ENCODE results near the gene FOSL2. TPM values are rescaled to one million over a fixed set of nuclear protein-coding genes. Genes with fewer than 3 reads are reported as not detected.

Gene FOSL2
- total RNA-seq, 4 donors from 2014 or later, result 46.2 to 239 (median 207) TPM

DNA sequence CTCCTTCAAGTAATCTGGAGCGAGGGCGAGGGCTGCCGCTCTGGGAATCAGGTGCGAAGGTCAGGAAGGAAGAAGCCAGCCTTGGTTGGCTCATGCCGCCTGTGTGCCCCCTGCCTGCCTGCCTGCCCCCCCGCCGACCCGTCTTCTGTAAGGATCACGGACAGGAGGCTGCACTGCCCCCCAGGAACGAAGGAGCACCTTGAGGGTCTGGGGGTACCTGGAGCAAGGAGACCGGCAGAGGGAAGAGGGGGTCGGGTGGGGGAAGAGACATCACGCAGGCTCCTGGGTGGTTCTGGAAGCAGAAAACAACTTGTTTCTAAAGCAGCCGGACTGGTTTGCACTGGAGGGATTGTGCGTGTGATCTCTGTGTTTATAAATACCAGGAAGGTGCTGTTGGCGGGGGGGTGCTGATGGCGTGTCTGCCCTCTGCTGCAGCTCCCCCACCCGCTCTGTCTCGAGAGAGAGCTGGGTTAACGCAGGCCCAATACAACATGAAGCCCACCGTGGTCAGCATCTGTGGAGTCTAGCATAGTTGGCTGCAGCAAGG is 1.7 kb downstream of the FOSL2 start:
- peak in 1 of 3 donors; percentile 73 for DNase-seq
- Histone ChIP-seq H3K27ac (peak overlapping the region; percentile 83 to 100 (median 100)), H3K36me3 (peaks cover 0 to 12% (median 0%) of the 10 kb centered on the region in 3 donors), H3K4me1 (peaks cover 0 to 29% (median 8%) of the 10 kb centered on the region in 4 donors), H3K9me3 (no peaks in the 10 kb centered on the region), H3K4me3 (peak overlapping the region; percentile 60 to 90 (median 80)), H3K27me3 (no peaks in the 10 kb centered on the region)
- peak; percentile 39 to 42 for TF ChIP-seq POLR2A (IDR thresholded peaks at IDR 0.05)
- TF ChIP-seq, protein P1, sequence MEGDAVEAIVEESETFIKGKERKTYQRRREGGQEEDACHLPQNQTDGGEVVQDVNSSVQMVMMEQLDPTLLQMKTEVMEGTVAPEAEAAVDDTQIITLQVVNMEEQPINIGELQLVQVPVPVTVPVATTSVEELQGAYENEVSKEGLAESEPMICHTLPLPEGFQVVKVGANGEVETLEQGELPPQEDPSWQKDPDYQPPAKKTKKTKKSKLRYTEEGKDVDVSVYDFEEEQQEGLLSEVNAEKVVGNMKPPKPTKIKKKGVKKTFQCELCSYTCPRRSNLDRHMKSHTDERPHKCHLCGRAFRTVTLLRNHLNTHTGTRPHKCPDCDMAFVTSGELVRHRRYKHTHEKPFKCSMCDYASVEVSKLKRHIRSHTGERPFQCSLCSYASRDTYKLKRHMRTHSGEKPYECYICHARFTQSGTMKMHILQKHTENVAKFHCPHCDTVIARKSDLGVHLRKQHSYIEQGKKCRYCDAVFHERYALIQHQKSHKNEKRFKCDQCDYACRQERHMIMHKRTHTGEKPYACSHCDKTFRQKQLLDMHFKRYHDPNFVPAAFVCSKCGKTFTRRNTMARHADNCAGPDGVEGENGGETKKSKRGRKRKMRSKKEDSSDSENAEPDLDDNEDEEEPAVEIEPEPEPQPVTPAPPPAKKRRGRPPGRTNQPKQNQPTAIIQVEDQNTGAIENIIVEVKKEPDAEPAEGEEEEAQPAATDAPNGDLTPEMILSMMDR (IDR thresholded peaks at IDR 0.05), result no peak

DNA sequence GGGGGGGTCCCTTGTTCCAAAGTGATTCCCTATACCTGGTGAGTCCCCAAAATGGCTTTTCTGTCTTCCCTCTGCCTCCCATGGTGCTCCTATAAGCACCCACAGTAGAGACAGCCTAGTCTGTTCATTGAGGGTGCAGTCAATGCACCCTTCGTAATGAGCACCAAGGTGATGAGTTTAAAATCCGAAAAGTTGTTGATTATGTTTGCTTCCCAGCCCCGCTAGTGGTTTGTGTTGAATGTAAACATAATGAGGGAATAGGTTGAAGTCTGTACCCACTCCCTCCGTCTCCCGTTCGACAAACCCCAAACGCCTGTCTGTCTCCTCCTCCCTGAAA is 2.3 kb downstream of the FOSL2 start:
- DNase-seq, result no peak
- H3K36me3 ChIP-seq, result peaks cover 0 to 12% (median 0%) of the 10 kb centered on the region in 3 donors
- peak overlapping the region; percentile 83 to 100 (median 100) for H3K27ac ChIP-seq
- peak overlapping the region; percentile 60 to 90 (median 80) for H3K4me3 ChIP-seq
- no peaks in the 10 kb centered on the region for H3K9me3 ChIP-seq
- H3K4me1 ChIP-seq, result peaks cover 0 to 30% (median 11%) of the 10 kb centered on the region in 4 donors
- TF ChIP-seq, protein P1 (IDR thresholded peaks at IDR 0.05), result no peak
- TF ChIP-seq POLR2A (IDR thresholded peaks at IDR 0.05), result no peak
- H3K27me3 ChIP-seq, result no peaks in the 10 kb centered on the region

DNA sequence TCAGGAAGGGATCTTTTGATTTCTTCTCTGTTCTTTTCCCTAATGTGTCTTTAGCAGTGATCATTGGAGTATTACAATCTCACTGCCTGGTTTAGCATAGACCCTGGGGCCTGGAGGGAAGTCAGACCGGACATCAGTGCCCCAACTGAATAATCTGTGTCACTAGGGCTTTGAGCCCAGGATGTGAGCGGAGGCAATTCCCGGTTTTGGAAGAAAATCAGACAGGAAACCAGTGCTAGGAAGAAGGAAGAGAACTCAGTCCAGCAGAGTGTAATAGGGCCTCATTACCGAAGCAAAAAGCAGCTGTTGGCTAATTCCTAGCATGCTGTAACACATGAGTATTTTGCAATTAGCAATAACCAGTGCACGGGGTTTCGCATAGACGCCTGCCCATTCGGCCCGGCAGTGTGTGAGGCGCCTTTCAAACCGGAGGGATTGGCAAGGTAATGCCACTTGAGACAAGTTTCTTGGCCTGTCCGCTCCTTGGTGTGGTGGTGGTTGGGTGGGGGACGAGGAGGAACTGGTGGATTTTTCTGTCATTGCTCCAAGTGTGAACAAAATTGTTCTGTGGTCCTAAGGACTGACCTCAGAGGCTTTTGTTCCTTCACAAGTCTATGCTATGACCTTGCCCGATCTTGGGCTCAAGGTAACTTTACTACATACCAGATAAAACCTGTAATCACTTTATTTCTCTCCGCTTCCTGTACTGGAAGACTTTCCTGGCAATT is 2.8 kb downstream of the FOSL2 start:
- peak in 2 of 3 donors; percentile 72 to 73 for DNase-seq
- no peaks in the 10 kb centered on the region for H3K9me3 ChIP-seq
- H3K27ac ChIP-seq, result peak overlapping the region; percentile 83 to 100 (median 100)
- TF ChIP-seq POLR2A (IDR thresholded peaks at IDR 0.05), result peak; percentile 71 to 72
- TF ChIP-seq, protein P1 (IDR thresholded peaks at IDR 0.05), result no peak
- H3K4me3 ChIP-seq, result peak overlapping the region; percentile 60 to 90 (median 80)
- peaks cover 0 to 33% (median 10%) of the 10 kb centered on the region in 4 donors for H3K4me1 ChIP-seq
- H3K27me3 ChIP-seq, result no peaks in the 10 kb centered on the region
- peaks cover 0 to 12% (median 0%) of the 10 kb centered on the region in 3 donors for H3K36me3 ChIP-seq

GRCh38 chr2:28397043-28397381 is 4.4 kb downstream of the FOSL2 start:
- Histone ChIP-seq H3K27me3 (no peaks in the 10 kb centered on the region), H3K27ac (peak overlapping the region in 3 of 4 donors; percentile 99 to 100 (median 100)), H3K9me3 (no peaks in the 10 kb centered on the region), H3K4me1 (peaks cover 0 to 48% (median 4%) of the 10 kb centered on the region in 4 donors), H3K4me3 (peak overlapping the region in 3 of 4 donors; percentile 72 to 90 (median 89)), H3K36me3 (peaks cover 0 to 27% (median 0%) of the 10 kb centered on the region in 3 donors)
- no peak for TF ChIP-seq POLR2A (IDR thresholded peaks at IDR 0.05)
- TF ChIP-seq, protein P1 (IDR thresholded peaks at IDR 0.05), result no peak
- no peak for DNase-seq

DNA sequence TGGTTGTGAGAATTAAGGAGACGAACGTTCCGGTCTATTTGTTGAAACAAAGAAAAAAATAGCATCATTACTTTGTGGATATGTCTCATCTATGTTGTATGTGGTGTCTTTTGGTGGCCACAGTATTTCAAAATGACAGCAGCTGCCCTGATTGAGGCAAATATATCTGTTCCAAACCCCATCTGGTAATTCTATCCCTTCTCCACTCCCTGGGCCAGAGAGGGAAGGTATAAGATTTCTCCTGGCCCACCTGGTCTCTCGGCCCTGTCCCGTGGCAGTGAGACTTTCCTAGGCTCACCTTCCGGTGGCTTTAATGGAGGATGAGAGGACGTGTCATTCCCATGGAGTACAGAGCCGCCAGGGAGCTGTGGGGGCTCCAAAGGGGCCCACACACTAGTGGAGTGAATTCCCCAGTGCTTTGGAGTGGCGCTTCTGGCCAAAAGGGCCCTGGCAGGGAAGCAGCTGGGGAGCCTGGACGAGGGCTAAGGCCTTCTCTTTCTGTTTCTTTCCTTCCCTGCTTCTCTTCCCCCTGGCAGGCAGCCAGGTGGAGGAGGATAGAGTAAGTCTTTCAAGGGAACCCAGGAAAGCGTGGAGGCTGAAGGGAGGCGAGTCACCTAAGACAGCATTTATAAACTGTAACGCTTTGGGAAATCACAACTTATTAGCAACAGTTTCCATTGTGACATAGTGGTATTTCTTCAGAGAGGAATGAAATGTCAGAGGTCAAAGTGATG is 5.6 kb downstream of the FOSL2 start:
- peak overlapping the region in 2 of 4 donors; percentile 72 to 89 for H3K4me3 ChIP-seq
- peaks cover 0 to 61% (median 4%) of the 10 kb centered on the region in 4 donors for H3K4me1 ChIP-seq
- peak overlapping the region; percentile 52 to 99 (median 62) for H3K27ac ChIP-seq
- H3K9me3 ChIP-seq, result no peaks in the 10 kb centered on the region
- TF ChIP-seq, protein P1 (IDR thresholded peaks at IDR 0.05), result no peak
- TF ChIP-seq POLR2A (IDR thresholded peaks at IDR 0.05), result no peak
- H3K27me3 ChIP-seq, result no peaks in the 10 kb centered on the region
- H3K36me3 ChIP-seq, result peaks cover 0 to 39% (median 0%) of the 10 kb centered on the region in 3 donors
- DNase-seq, result peak in 1 of 3 donors; percentile 50

Measured in Peyer's patch (tissue), 4 donors.